Transverse colon (tissue), 4 donors: Measurements from ENCODE around the gene CASP2. TPM values are rescaled to one million over a fixed set of nuclear protein-coding genes. Genes with fewer than 3 reads are reported as not detected.

Experiments
- DNase-seq: peaks from one replicate; pipeline ENCODE4 v3.0.0-alpha.2; 2019
- H3K27ac ChIP-seq, 4 donors: fragments of 200-600 bp; sonication (generic); 2 replicates each; pipeline ENCODE4 v1.5.1; 2016 to 2018; ENCODE audit warnings: inconsistent platforms in 4 of 4
- H3K27me3 ChIP-seq: fragments of 200-600 bp; sonication (generic); 2 replicates; pipeline ENCODE4 v1.5.1; 2017; ENCODE audit warnings: inconsistent platforms
- H3K36me3 ChIP-seq, 4 donors: fragments of 200-600 bp; sonication (generic); 2 replicates each; pipeline ENCODE4 v1.5.1; 2017 to 2019; ENCODE audit warnings: inconsistent platforms in 4 of 4
- H3K4me1 ChIP-seq, 4 donors: fragments of 200-600 bp; sonication (generic); 2 replicates each; pipeline ENCODE4 v1.5.1; 2017 to 2020; ENCODE audit warnings: inconsistent platforms in 4 of 4
- H3K4me3 ChIP-seq, 4 donors: fragments of 200-600 bp; sonication (generic); 1 replicate in 1 of 4; 2 replicates in 3 of 4; pipeline versions ENCODE4 v1.5.1 to v1.6.1; 2017 to 2019; ENCODE audit warnings: inconsistent platforms in 4 of 4
- H3K9me3 ChIP-seq, 2 donors: fragments of 200-600 bp; sonication (generic); 2 replicates each; pipeline ENCODE4 v1.5.1; 2017 to 2019; ENCODE audit warnings: inconsistent platforms in 2 of 2
- CTCF ChIP-seq, 5 experiments: fragments of 200-600 bp in 3 of 5; fragments of 450-650 bp in 2 of 5; sonication (generic) in 3 of 5; IDR thresholded peaks; 1 replicate in 2 of 5; 2 replicates in 3 of 5; pipeline ENCODE4 v1.5.1; 2016 to 2017; ENCODE audit warnings: antibody characterized with exemption in 5 of 5, inconsistent platforms in 3 of 5, mild to moderate bottlenecking in 2 of 5, moderate library complexity in 1 of 5
- EP300 ChIP-seq: sonication (generic); formaldehyde crosslinking; IDR thresholded peaks from one replicate; pipeline ENCODE4 v1.6.1; 2017; ENCODE audit warnings: antibody characterized with exemption, low read depth
- POLR2A ChIP-seq: fragments of 450-650 bp; IDR thresholded peaks from one replicate; pipeline ENCODE4 v1.6.1; 2016; ENCODE audit warnings: antibody characterized with exemption, mild to moderate bottlenecking, moderate library complexity
- POLR2AphosphoS5 ChIP-seq, 3 donors: sonication (generic); formaldehyde crosslinking; IDR thresholded peaks; one replicate each; pipeline ENCODE4 v1.6.1; 2016; ENCODE audit warnings: antibody characterized with exemption in 3 of 3
- WGBS, 2 donors: methylation state at CpG; one replicate each; pipeline ENCODE4 v1.1.5; 2018; ENCODE audit warnings: low coverage in 1 of 2; 5-methylcytosine and 5-hydroxymethylcytosine counted together
- in situ Hi-C, 4 donors: fragments of 200-750 bp; cut with MboI; loops; one replicate each; pipeline versions ENCODE4 v1.15.0 to v1.15.1; 2017; ENCODE audit warnings: low sequenced_read_pairs in 3 of 4, low pct_ligation_motif_present in 1 of 4, low pct_unique_long_range_greater_than_20kb in 1 of 4
- intact Hi-C: fragments of 100-400 bp; cut with DNase I; formaldehyde crosslinking; loops from one replicate; pipeline ENCODE4 v1.15.1; 2023; ENCODE audit warnings: low total_unique reads
- total RNA-seq, 4 donors: library from RNA; depleted of rRNA; stranded (reverse); fragments of >200 nt; gene quantifications; one replicate each; pipeline ENCODE4 v1.1.0, GENCODE V29; 2016

The CASP2 gene
- total RNA-seq, 4 donors from 2014 or later: 13.5 to 38.9 (median 17.6) TPM

- H3K27me3 ChIP-seq: no peaks in the 10 kb centered on the region
- no peak for TF ChIP-seq CTCF (IDR thresholded peaks at IDR 0.05)
- TF ChIP-seq POLR2AphosphoS5 (IDR thresholded peaks at IDR 0.05): no peak
- TF ChIP-seq EP300: no peak
- TF ChIP-seq POLR2A: no peak
- peaks cover 0 to 22% (median 5%) of the 10 kb centered on the region in 4 donors for H3K4me1 ChIP-seq
- in situ Hi-C loops (no loop called here), intact Hi-C loops (no loop called here)
- no peaks in the 10 kb centered on the region for H3K9me3 ChIP-seq
- DNase-seq: no peak
- no peaks in the 10 kb centered on the region for H3K36me3 ChIP-seq
- 78 to 80% methylated on average over 4 of the region's 4 CpGs for WGBS, 2 donors
- H3K4me3 ChIP-seq: no peak overlapping the region
- no peak overlapping the region for H3K27ac ChIP-seq
Measured at GRCh38 chr7:143256932-143257331, 31.2 kb upstream of the CASP2 start.

- no peaks in the 10 kb centered on the region for H3K36me3 ChIP-seq
- WGBS, 2 donors: 52 to 59% methylated on average over 5 of the region's 5 CpGs
- no peak overlapping the region for H3K27ac ChIP-seq
- TF ChIP-seq POLR2AphosphoS5 (IDR thresholded peaks at IDR 0.05): no peak
- TF ChIP-seq CTCF (IDR thresholded peaks at IDR 0.05): no peak
- no peak for TF ChIP-seq EP300
- TF ChIP-seq POLR2A: no peak
- H3K9me3 ChIP-seq: no peaks in the 10 kb centered on the region
- H3K4me1 ChIP-seq: peaks cover 0 to 22% (median 5%) of the 10 kb centered on the region in 4 donors
- DNase-seq: no peak
- intact Hi-C loops: no loop called here
- in situ Hi-C loops: no loop called here
- H3K4me3 ChIP-seq: no peak overlapping the region
- no peaks in the 10 kb centered on the region for H3K27me3 ChIP-seq
Measured at GRCh38 chr7:143257501-143257900, 30.6 kb upstream of the CASP2 start.

GRCh38 chr7:143258831-143259230 is 29.3 kb upstream of the CASP2 start:
- DNase-seq: no peak

GRCh38 chr7:143259765-143260164 is 28.4 kb upstream of the CASP2 start:
- Histone ChIP-seq H3K27me3 (no peaks in the 10 kb centered on the region), H3K4me1 (peaks cover 5 to 35% (median 14%) of the 10 kb centered on the region in 4 donors), H3K27ac (no peak overlapping the region), H3K36me3 (no peaks in the 10 kb centered on the region), H3K9me3 (no peaks in the 10 kb centered on the region), H3K4me3 (no peak overlapping the region)
- TF ChIP-seq EP300: no peak
- no peak for TF ChIP-seq POLR2AphosphoS5 (IDR thresholded peaks at IDR 0.05)
- no peak for TF ChIP-seq CTCF (IDR thresholded peaks at IDR 0.05)
- TF ChIP-seq POLR2A: no peak
- in situ Hi-C loops: no loop called here
- no peak for DNase-seq
- WGBS, 2 donors: 40 to 88% methylated on average over 1 to 2 of the region's 2 CpGs
- intact Hi-C loops: no loop called here

More at GRCh38 chr7:143258831-143259230, 29.3 kb upstream of the CASP2 start:
- peaks cover 0 to 28% (median 5%) of the 10 kb centered on the region in 4 donors for H3K4me1 ChIP-seq
- in situ Hi-C loops (no loop called here), intact Hi-C loops (no loop called here)
- no peaks in the 10 kb centered on the region for H3K9me3 ChIP-seq
- H3K36me3 ChIP-seq: no peaks in the 10 kb centered on the region
- H3K4me3 ChIP-seq: no peak overlapping the region
- no peaks in the 10 kb centered on the region for H3K27me3 ChIP-seq
- 13 to 36% methylated on average over 2 of the region's 2 CpGs for WGBS, 2 donors
- peak overlapping the region in 2 of 4 donors; percentile 11 to 22 for H3K27ac ChIP-seq
- TF ChIP-seq CTCF (IDR thresholded peaks at IDR 0.05): no peak
- no peak for TF ChIP-seq EP300
- no peak for TF ChIP-seq POLR2AphosphoS5 (IDR thresholded peaks at IDR 0.05)
- no peak for TF ChIP-seq POLR2A
